ENCODE data around the gene HTR4.

- TF ChIP-seq MXI1 (IDR thresholded peaks at IDR 0.05; ENCODE audit: borderline replicate concordance, low read depth, low read length) (no peak), CTCF (conservative IDR thresholded peaks at IDR 0.05; ENCODE audit: low read depth, low read length) (no peak), POLR2A (IDR thresholded peaks at IDR 0.05; ENCODE audit: low read depth, low read length) (no peak), SMC3 (IDR thresholded peaks at IDR 0.05; ENCODE audit: low read depth, low read length) (no peak), MAFK (IDR thresholded peaks at IDR 0.05; ENCODE audit: low read depth, low read length) (no peak)
Observed at GRCh38 chr5:148665431-148665830, 11.1 kb upstream of the HTR4 start.

Measured in IMR-90 (cell line).